Stimulated activated CD4-positive, alpha-beta T cell treated with anti-CD3 and anti-CD28 coated beads, Interleukin-1b, Interleukin-23, amount 100 ng/mL, for 24 hours (primary cell): Measurements from ENCODE around the gene VSIR.

Experiments used
- DNase-seq, 4 experiments: peaks; one replicate each; pipeline ENCODE4 v3.0.0-alpha.2; 2020; ENCODE audit warnings: low read depth in 4 of 4, low spot score in 1 of 4

The VSIR gene

DNA sequence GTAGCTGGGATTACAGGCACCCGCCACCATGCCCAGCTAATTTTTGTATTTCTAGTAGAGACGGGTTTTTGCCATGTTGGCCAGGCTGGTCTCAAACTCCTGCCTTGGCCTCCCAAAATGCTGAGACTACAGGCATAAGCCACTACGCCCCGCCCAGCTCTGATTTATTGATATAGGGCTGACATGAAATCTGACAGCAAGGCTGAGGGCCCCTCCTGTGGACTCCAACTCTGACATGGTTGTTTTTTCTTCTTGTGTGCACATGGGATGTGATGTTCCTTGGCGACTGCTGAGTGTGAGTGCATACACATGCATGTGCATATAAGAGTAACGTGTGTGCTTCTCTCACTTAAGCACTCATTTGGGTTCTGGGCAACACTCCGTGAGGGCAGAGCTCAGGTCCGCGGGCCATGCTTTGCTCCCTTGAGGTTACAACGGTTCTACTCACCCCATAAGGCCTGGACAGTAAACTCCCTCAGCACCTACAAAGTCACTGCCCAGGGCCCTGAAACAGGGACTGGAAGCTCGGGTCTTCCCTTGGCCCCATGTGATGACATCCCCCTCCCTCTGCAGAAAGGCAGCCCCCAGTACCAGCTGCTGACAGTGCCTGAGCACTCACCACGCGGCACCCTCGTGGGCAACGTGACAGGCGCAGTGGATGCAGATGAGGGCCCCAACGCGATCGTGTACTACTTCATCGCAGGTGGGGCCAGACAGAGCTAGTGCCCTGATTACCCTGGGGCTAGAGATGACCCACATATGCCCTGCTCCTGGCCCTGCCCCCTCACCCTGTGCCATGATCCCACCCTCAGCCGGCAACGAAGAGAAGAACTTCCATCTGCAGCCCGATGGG is 33.6 kb upstream of the VSIR start:
- DNase-seq = no peak

DNA sequence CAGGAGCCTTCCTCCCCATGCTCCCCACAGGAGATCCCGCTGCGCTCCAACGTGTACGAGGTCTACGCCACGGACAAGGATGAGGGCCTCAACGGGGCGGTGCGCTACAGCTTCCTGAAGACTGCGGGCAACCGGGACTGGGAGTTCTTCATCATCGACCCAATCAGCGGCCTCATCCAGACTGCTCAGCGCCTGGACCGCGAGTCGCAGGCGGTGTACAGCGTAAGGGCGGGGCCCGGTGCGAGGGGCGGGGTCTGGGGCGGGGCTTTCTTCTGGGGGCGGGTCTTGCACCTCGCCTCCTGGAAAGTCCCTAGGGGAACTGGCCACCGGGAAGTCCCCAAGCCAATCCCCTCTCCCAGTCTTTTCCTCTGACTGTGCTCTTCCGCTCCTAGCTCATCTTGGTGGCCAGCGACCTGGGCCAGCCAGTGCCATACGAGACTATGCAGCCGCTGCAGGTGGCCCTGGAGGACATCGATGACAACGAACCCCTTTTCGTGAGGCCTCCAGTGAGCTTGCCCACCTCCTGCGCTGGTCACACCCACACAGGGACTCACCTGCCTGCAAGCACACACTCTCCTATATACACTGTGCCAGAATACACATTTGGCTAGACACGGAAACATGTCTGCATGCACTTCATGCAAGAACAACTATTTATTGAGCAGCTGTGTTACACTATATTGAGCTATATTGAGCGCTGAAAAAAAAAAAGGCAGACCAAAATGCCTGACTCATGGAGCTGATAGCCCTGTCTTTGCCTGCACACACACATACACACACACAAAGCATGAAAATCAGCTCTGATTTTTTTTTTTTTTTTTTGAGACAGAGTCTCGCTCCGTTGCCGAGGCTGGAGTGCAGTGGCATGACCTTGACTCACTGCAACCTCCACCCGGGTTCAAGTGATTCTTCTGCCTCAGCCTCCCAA is 32.7 kb upstream of the VSIR start:
- no peak for DNase-seq

DNA sequence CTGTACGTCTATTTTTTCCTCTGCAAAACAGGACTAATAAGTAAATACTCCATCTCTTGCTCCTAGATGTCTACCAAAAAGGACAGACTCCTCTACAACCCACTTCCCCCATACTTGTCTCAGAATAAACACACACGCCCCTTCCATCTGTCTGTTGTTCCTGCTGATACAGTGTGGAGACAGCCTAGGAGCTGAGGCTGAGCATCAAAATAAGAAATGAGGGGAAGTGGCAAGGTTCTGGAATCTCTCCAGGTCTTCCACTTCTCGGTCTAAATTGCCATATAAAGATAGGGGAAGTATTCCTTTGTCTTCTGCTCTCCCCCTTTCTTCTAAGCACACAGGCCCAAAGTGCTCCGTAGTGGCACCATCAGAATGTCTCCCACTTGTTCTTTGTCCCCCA is 30.8 kb upstream of the VSIR start:
- DNase-seq = no peak

DNA sequence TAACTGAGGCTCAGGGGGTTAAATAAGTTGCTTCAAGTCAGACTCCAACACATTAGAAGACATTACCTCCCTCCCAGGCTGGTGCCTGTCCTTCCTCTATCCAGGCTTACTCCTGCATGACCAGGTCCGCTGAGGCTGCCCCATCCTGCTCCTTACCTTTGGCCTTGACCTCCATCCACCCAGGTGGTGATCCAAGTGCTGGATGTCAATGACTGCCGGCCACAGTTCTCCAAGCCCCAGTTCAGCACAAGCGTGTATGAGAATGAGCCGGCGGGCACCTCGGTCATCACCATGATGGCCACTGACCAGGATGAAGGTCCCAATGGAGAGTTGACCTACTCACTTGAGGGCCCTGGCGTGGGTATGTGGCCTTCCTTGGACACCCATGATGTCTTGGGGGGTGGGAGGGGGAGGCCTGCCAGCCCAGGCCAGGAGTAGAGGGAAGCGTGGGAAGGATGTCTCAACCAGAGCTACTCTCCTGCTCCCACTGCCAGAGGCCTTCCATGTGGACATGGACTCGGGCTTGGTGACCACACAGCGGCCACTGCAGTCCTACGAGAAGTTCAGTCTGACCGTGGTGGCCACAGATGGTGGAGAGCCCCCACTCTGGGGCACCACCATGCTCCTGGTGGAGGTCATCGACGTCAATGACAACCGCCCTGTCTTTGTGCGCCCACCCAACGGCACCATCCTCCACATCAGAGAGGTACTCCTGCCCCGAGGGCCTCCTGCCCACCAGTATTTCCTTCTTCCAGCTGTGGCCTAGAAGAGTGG is 29.6 kb upstream of the VSIR start:
- no peak for DNase-seq

DNA sequence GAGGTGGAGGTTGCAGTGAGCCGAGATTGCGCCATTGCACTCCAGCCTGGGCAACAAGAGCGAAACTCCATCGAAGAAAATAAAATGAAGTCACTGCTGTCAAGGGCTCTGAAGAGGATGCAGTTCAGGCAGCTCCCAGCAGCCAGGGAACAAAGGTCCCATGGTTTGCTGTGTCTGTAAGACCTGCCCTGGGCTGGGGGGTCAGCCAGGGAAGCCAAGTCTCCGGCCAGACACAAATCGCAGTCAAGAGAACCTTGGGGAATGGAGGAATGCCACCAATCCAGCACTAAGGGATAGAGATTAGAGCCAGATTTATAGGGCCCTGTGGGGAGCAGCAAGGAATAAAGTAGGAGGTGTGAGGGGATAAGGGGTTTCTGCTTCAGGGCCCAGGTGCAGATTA is 28.9 kb upstream of the VSIR start:
- no peak for DNase-seq

DNA sequence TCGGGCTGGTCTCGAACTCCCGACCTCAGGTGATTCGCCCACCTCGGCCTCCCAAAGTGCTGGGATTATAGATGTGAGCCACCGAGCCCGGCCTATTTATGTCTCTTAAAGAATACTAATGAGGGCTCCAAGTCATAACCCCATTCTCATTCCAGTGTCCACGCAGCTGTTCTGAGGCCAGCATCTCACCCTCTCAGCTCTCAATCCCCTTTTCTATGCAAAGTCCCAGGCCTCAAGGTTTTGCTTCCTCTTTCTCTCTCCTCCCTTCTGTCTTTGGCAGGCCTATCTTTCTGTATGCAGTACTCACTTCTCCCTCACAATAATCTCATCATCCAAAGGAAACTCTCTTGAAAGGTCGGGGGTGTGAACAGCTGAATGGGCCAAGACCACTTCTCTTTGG is 28.0 kb upstream of the VSIR start:
- DNase-seq = no peak

DNA sequence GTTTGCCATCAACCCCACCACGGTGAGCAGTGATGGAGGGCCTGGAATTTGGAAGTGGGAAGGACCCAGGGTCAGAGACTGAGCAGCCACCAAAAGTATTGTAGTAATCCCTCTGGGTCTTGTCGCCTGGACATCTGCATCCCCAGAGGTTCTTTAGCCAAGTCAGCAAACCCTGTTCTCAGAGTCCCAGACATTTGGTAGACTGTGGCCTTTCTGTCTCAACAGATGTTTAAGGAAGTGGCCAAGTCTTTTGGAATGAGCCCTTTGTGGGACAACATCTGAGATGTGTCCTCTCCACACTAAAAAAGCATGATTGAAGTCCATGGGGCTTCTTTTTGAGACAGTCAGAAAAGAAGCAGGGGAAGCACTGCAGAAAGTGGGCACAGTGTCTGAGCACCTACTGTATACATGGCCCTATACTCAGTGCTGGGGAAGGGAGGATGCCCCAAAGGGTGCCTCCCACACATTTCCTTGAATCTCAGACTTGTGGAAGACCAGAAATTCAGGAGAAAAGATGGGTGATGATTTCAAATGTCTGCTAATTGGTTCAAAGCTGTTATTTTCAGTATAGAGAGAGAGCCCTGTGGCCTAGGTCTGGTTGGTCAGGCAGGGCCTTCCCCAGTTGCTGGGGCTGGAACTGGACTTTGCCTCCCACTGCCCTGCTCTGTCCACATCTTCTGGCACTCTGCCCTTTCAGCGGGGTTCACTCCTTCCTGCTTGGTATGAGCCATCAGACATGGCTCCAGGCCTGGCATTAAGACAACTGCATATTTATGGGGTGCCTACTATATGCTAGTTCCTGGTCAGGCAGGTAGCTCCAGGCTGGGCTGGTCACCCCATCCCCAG is 26.5 kb upstream of the VSIR start:
- no peak for DNase-seq

DNA sequence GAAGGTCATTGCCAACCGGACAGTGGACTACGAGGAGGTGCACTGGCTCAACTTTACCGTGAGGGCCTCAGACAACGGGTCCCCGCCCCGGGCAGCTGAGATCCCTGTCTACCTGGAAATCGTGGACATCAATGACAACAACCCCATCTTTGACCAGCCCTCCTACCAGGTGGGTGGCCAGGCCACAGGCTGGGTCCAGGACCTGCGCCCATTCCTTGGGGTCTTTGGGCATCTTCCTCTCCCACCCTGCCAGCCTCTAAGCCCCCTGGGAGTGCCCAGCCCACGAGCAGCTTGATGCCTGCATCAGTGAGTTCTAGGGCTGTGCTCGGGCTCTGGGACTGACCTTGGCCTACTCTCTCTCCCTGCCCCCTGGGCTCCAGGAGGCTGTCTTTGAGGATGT is 25.8 kb upstream of the VSIR start:
- no peak for DNase-seq

DNA sequence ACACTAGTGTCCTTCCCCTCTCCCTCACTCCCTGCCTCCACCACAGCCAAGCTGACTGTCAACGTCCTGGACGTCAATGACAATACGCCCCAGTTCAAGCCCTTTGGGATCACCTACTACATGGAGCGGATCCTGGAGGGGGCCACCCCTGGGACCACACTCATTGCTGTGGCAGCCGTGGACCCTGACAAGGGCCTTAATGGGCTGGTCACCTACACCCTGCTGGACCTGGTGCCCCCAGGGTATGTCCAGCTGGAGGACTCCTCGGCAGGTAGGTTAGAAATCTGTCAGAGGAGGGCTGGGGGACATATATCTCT is 24.9 kb upstream of the VSIR start:
- DNase-seq = no peak

DNA sequence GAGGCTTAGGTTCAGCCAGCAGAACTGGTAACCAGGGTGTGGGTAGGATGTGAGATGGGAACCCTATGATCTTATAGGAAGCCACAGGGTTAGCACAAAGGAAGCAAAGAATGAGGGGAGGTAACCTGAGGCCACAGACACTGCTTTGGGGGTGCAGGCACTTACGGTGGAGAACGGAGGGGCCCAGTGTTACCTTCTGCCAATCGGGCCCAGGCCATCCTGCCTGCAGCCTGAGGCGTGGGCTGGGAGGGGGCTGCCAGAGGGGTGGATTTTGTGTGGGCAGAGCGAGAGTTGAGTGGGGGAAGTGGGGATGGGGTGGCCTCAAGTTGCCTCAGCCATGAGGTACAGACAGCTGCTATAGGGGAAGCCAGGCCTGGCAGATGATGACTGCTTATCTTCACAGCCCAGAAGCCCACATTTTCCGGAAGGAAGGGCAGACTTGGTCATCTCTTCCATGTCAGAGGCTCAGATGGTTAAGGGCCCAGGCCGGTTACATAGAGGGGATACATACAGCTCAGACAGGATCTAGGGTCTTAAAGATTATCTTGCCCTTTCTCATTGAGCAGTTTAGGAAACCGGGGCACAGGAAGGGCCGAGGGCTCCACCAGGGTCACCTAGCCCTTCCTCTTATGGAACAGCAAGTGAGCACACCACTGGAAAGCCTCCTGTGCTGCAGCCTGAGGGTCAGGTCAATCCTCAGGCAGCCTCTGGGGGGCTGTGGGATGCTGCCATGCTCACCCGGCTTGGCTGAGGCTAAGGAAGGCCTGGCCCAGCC is 24.4 kb upstream of the VSIR start:
- DNase-seq = no peak

DNA sequence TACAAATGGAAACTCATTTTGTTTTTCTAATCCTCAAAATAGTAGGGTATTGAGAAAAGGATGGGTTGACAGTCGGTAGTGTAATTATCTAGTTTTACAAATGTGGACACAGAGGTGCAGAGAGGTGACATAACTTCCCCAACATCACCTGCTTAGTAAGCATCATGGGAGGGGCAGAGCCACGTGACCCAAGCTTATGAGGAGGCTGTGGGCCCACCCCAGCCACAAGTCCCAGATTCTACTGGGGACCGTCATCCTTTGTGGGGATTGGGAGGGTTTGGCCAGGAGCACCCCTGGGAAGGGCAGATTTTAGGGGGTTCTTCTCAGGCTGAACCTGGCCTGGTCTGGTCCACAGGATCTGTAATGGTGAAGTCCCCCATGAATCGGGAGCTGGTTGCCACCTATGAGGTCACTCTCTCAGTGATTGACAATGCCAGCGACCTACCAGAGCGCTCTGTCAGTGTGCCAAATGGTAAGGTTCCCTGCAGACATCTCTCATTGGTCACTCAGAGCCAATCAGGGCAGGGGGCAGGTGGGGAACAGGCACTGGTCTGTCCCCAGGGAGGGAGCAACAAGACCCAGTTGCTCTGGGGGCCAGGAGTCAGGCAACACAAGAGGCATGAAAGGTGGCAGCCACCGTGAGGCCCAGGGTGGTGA is 23.6 kb upstream of the VSIR start:
- DNase-seq = no peak

DNA sequence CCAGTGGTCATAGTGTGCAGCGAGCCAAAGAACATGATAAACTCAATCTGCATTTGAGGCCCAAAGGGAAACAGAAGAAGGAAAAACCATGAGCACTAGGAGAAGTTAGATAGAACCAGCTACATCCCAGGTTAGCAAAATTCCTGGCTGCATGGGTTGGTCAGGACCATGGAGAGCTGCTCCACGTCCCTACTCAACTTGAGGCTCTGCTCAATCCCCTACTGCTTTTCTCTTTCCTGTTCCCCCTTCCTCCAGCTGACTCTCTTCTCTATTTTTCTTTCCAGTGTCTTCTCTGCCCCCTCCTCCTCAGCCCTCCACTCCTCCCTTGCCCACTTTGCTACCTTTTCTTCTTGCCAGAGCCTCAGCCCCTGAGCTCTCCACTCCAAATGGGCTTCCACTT is 21.9 kb upstream of the VSIR start:
- DNase-seq = no peak

DNA sequence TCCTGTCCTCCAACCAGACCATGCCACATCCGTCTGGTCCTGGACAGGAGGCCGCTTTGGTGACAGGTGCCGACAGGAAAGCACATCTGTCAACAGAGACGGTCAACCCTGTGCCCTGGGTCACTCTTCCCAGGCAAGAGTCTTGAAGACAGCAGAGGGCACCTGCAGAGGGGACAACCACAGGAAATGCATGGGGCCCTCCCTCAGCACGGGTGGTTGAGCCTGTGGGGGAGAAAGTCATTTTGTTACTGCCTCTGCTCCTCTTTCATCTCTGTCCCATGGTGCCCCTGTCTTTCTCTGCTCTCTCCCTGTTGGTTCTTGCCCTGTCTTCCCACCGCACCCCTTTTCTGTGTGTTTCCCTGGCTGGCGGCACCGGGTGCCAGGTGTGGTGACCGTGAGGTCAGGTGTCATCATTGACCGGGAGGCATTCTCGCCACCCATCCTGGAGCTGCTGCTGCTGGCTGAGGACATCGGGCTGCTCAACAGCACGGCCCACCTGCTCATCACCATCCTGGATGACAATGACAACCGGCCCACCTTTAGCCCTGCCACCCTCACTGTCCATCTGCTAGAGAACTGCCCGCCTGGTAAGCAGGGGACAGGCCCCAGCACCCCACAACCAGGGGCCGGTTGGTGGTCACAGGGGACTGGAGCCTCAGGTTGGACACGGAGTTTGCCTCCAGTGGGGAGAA is 17.6 kb upstream of the VSIR start:
- DNase-seq = no peak

DNA sequence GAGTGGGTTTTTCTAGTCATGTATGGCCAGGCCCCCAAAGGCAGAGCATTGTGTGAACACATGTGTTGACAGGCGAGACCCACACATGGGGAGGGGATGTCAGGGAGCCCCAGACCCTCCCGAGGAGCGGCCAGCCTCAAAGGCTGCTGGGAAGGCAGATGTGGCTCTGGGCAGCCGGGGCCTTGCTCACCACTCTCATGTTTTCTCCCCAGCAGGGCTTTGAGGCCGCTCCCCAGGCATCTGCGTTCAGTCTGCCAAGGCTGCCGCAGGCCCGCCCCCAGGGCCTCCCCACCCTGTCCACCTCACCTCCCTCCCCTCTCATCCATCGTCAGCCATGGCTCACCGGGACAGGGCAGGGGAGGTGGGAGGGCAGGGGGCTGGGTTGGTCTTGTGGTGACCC is 16.6 kb upstream of the VSIR start:
- no peak for DNase-seq

DNA sequence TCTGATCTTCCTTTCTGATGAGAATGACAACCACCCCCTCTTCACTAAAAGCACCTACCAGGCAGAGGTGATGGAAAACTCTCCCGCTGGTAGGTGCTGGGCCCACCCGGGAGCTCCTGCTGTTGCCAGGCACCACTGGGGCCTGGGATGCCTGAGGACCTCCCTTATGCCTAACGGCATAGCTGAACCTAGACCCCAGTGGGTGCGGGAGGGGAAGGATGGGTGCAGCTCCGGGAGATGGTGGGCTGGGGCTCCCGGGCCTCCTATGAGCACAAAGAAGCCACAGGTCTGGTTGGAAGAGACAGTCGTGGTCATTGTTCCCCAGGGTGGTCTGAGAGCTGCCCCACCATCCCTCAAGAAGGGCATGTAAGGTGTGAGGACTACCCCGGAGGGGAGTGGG is 15.6 kb upstream of the VSIR start:
- no peak for DNase-seq

DNA sequence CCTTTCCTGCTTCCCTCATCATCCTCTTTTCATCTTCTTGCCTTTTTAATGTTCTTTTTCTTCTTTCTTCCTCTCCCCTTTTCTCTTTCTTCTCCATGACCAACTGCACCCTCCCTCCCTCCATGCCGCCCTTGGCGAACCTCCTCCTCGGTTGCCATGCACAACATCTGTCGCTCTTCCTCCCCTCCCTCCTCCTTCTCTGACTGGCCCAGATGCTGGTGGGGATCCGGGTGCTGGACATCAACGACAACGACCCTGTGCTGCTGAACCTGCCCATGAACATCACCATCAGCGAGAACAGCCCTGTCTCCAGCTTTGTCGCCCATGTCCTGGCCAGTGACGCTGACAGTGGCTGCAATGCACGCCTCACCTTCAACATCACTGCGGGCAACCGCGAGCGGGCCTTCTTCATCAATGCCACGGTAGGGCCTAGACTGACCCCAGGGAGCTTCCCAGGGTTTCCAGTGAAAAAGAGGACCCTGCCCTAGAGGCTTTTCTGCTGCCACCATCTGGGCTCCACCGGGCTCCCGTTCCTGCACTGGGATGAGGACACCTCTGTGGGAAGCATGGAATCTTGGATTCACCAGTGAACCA is 11.5 kb upstream of the VSIR start:
- no peak for DNase-seq

DNA sequence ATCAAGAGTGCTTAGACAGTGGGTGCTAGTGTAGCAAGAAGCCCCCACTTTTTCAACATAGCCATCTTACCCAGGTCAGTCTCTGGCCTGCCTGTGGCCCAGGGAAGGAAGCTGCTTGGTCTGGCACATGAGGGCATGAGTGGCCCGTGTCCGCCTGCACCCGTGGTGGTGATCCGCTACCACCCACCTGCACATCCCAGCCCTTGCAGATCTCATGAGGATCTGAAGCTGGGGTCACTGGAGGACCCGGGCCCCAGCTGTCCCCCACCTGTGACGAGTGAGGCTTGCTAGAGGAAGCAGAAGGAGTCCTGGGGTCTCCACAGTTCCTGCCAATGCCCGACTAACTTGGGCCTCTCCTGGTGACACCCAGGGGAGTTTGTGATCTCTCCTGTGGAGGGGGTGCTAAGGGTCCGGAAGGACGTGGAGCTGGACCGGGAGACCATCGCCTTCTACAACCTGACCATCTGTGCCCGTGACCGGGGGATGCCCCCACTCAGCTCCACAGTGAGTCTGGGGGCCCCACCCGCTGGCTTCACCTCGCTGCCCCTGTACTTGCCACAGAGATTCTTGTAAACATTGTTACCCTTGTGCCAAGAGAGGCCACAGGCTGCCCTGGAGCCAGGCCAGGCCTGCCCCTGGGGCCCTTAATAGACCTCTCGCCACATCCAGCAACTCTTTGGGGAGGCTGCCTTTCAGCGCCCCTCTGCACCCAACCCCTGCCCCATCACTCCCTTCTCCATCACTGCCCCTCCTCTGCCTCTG is 10.8 kb upstream of the VSIR start:
- DNase-seq = no peak
